ENCODE measurements around the gene ASCC1.

DNA sequence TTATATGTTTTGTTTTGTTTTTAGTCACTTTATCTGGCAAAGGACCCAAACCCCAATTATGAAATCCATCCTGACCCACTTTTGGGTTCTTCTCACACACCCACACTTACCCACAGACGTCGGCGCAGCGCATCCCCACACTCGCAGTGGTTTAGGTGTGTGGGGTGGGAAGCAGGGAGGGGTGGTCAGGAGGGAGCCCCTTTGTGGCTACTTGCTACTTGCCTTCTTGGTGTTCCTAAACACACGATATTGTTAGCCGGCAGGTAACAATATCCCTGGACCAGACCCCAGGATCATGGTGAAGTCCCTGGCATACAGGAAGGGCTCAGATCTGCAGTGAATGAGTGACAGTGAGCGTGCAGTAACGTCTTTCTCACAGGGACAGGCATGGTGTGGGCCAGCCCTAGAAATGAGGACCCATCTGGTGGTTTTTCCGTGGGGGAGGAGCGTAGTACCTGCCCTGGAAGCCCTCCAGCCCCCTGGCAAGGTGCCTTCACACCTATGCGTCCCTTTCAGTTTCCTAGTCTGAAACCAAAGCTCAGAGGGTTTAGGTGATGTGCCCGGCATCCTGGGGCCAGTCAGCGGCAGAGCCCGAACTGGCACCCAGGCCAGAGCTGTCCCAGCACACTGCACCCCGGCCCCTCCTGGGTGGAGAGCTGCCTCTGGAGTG, 132.2 kb downstream of the ASCC1 start:
- TF ChIP-seq SUZ12 (IDR thresholded peaks at IDR 0.05; ENCODE audit: extremely low read depth, insufficient read depth, insufficient read length) (no peak), ZNF274 (IDR thresholded peaks at IDR 0.05; ENCODE audit: low read depth, low read length) (no peak), YY1 (IDR thresholded peaks at IDR 0.05; ENCODE audit: insufficient read depth, insufficient read length) (no peak)

All from NT2/D1 (cell line).